Raji (cell line): Measurements from ENCODE around the gene SEMA3C.

Experiments used
- POLR2A ChIP-seq: IDR thresholded peaks from 2 replicates; pipeline ENCODE4 v1.6.1; 2011; ENCODE audit warnings: low read depth, low read length, control low read depth; ENCODE audit not compliant: insufficient read depth

The SEMA3C gene

GRCh38 chr7:80735330-80735729 lies 183.5 kb downstream of the SEMA3C start:
- TF ChIP-seq POLR2A = no peak

- no peak for TF ChIP-seq POLR2A
Measured at GRCh38 chr7:80734011-80734410, 184.8 kb downstream of the SEMA3C start.

GRCh38 chr7:80733333-80733915 lies 185.4 kb downstream of the SEMA3C start:
- TF ChIP-seq POLR2A = no peak

GRCh38 chr7:80732630-80733029 lies 186.2 kb downstream of the SEMA3C start:
- TF ChIP-seq POLR2A = no peak

- TF ChIP-seq POLR2A = no peak
Measured at GRCh38 chr7:80731281-80731680, 187.6 kb downstream of the SEMA3C start.

- no peak for TF ChIP-seq POLR2A
Measured at GRCh38 chr7:80729591-80730320, 189.1 kb downstream of the SEMA3C start.

- TF ChIP-seq POLR2A = no peak
Measured at GRCh38 chr7:80726666-80727065, 192.2 kb downstream of the SEMA3C start.

- TF ChIP-seq POLR2A = no peak
Measured at GRCh38 chr7:80725181-80725611, 193.7 kb downstream of the SEMA3C start.

GRCh38 chr7:80724249-80724871 lies 194.5 kb downstream of the SEMA3C start:
- no peak for TF ChIP-seq POLR2A

- no peak for TF ChIP-seq POLR2A
Measured at GRCh38 chr7:80722616-80723195, 196.1 kb downstream of the SEMA3C start.

GRCh38 chr7:80721883-80722615 lies 196.8 kb downstream of the SEMA3C start:
- TF ChIP-seq POLR2A = no peak

- no peak for TF ChIP-seq POLR2A
Measured at GRCh38 chr7:80720146-80720545, 198.7 kb downstream of the SEMA3C start.

- TF ChIP-seq POLR2A = no peak
Measured at GRCh38 chr7:80719261-80719660, 199.6 kb downstream of the SEMA3C start.

- TF ChIP-seq POLR2A = no peak
Measured at GRCh38 chr7:80711531-80711930, 207.3 kb downstream of the SEMA3C start.

- TF ChIP-seq POLR2A = no peak
Measured at GRCh38 chr7:80708123-80708522, 210.7 kb downstream of the SEMA3C start.
